Peyer's patch (tissue), 4 donors: ENCODE results near the gene GALM. TPM values are rescaled to one million over a fixed set of nuclear protein-coding genes. Genes with fewer than 3 reads are reported as not detected.

Experiments used
- DNase-seq, 3 donors: peaks; one replicate each; pipeline ENCODE4 v3.0.0-alpha.2; 2017 to 2019
- H3K27ac ChIP-seq, 4 donors: fragments of 200-600 bp; sonication (generic); one replicate each; pipeline ENCODE4 v1.5.1; 2016 to 2019
- H3K27me3 ChIP-seq, 2 donors: fragments of 200-600 bp; sonication (generic); one replicate each; pipeline ENCODE4 v1.5.1; 2019
- H3K36me3 ChIP-seq, 3 donors: fragments of 200-600 bp; sonication (generic); one replicate each; pipeline ENCODE4 v1.5.1; 2016 to 2019
- H3K4me1 ChIP-seq, 4 donors: fragments of 200-600 bp; sonication (generic); one replicate each; pipeline ENCODE4 v1.5.1; 2016 to 2019
- H3K4me3 ChIP-seq, 4 donors: fragments of 200-600 bp; sonication (generic); 1 replicate in 3 of 4; 2 replicates in 1 of 4; pipeline ENCODE4 v1.5.1; 2016 to 2019; ENCODE audit warnings: mild to moderate bottlenecking in 1 of 4
- H3K9me3 ChIP-seq, 4 donors: fragments of 200-600 bp; sonication (generic); one replicate each; pipeline ENCODE4 v1.5.1; 2016 to 2019; ENCODE audit warnings: mild to moderate bottlenecking in 1 of 4
- CTCF ChIP-seq, 6 experiments: fragments of 450-650 bp in 4 of 6; fragments of 200-600 bp in 2 of 6; sonication (generic) in 1 of 6; IDR thresholded peaks; one replicate each; pipeline ENCODE4 v1.5.1; 2017 to 2019; ENCODE audit warnings: antibody characterized with exemption in 6 of 6, mild to moderate bottlenecking in 3 of 6, moderate library complexity in 1 of 6
- POLR2A ChIP-seq, 2 donors: fragments of 450-650 bp; IDR thresholded peaks; one replicate each; pipeline ENCODE4 v1.5.1; 2017; ENCODE audit warnings: antibody characterized with exemption in 2 of 2, mild to moderate bottlenecking in 2 of 2, moderate library complexity in 2 of 2
- total RNA-seq, 4 donors: library from RNA; depleted of rRNA; stranded (reverse); fragments of >200 nt; gene quantifications; one replicate each; pipeline ENCODE4 v1.1.0, GENCODE V29; 2016

GALM gene
- total RNA-seq, 4 donors from 2014 or later = 68.1 to 118 (median 86.0) TPM

DNA sequence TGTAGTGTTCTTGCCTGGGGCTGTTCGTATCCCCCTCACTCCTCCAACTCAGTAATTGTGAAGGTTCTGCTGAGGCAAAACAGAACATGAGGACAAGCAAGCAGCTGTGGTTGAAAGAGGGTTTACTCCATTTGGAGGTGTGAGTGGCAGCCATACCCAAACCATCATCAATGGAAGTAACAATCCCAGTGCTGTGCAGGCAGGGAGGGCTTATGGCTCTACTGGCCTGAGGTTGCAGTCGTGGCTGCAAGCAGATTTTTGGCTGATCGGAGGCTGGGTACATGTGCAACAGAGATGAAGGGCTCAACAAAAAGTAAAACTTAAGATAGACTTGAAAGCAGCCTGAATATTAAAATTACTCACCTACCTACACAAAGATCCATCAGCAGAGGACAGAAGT lies 72.0 kb downstream of the GALM start:
- TF ChIP-seq CTCF (IDR thresholded peaks at IDR 0.05) (no peak), POLR2A (IDR thresholded peaks at IDR 0.05) (no peak)
- peak overlapping the region in 2 of 4 donors; percentile 64 to 65 for H3K27ac ChIP-seq
- no peaks in the 10 kb centered on the region for H3K9me3 ChIP-seq
- no peak overlapping the region for H3K4me3 ChIP-seq
- H3K4me1 ChIP-seq = peaks cover 0 to 44% (median 0%) of the 10 kb centered on the region in 4 donors
- H3K36me3 ChIP-seq = peaks cover 0 to 10% (median 0%) of the 10 kb centered on the region in 3 donors
- no peaks in the 10 kb centered on the region for H3K27me3 ChIP-seq
- DNase-seq = no peak

DNA sequence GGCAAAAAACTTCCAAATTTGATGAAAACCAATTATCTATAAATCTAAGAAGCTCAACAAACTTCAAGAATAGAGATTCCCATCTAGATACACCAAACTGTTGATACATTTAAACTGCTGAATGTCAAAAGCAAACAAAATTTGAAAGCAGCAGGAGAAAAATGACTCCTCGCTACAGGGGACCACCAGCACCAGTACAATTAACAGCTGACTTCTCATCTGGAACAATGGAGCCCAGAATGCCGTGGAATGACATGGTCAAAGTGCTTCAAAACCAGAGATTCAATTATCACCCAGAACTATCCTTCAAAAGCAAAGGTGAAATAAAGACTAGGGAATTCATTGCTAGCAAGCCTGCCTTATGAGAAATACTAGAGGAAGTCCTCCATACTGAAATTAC lies 73.6 kb downstream of the GALM start:
- H3K9me3 ChIP-seq = no peaks in the 10 kb centered on the region
- no peaks in the 10 kb centered on the region for H3K27me3 ChIP-seq
- H3K36me3 ChIP-seq = peaks cover 0 to 14% (median 0%) of the 10 kb centered on the region in 3 donors
- H3K27ac ChIP-seq = no peak overlapping the region
- H3K4me3 ChIP-seq = no peak overlapping the region
- peaks cover 0 to 57% (median 0%) of the 10 kb centered on the region in 4 donors for H3K4me1 ChIP-seq
- DNase-seq = no peak
- TF ChIP-seq POLR2A (IDR thresholded peaks at IDR 0.05) (no peak), CTCF (IDR thresholded peaks at IDR 0.05) (no peak)

DNA sequence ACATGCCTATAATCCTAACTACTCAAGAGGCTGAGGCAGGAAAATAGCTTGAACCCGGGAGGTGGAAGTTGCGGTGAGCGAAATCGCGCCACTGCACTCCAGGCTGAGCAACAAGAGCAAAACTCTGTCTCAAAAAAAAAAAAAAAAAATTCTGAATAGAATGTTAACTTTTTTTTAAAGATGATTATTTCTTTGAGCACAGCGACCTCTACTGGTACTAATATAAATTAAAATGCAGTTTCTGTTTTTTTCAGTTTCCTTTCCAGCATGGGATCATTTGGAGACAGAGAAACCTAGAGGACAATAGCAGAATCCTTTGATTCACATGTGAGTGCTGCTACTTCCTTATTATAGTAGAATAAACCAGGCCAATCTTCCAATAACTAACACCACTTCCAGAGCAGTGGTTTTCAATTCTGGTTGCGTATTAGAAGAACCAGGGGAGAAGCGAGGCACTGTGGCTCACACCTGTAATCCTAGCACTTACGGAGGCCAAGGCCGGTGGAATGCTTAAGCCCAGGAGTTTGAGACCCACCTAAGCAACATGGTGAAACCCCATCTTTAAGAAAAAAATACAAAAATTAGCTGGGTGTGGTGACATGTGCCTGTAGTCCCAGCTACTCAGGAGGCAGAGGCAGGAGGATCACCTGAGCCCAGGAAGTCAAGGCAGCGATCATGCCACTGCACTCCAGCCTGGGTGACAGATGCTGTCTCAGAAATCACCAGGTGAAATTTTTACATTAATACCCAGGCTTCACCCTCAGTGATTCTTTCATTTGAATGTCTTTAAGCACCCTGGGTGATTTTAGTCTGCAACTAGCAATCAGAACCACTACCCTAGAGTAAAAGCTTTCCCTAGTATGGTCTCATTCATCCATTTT lies 75.2 kb downstream of the GALM start:
- no peak for DNase-seq
- H3K27me3 ChIP-seq = no peaks in the 10 kb centered on the region
- no peaks in the 10 kb centered on the region for H3K9me3 ChIP-seq
- H3K27ac ChIP-seq = peak overlapping the region in 2 of 4 donors; percentile 8 to 53
- H3K36me3 ChIP-seq = peaks cover 0 to 27% (median 0%) of the 10 kb centered on the region in 3 donors
- H3K4me3 ChIP-seq = no peak overlapping the region
- H3K4me1 ChIP-seq = peaks cover 0 to 52% (median 0%) of the 10 kb centered on the region in 4 donors
- TF ChIP-seq CTCF (IDR thresholded peaks at IDR 0.05) = peak; percentile 53 to 92 (median 76)
- TF ChIP-seq POLR2A (IDR thresholded peaks at IDR 0.05) = no peak

GRCh38 chr2:38742797-38743559 lies 77.1 kb downstream of the GALM start:
- H3K27ac ChIP-seq = peak overlapping the region in 1 of 4 donors; percentile 18
- H3K27me3 ChIP-seq = no peaks in the 10 kb centered on the region
- no peaks in the 10 kb centered on the region for H3K9me3 ChIP-seq
- H3K4me3 ChIP-seq = no peak overlapping the region
- TF ChIP-seq POLR2A (IDR thresholded peaks at IDR 0.05) = no peak
- TF ChIP-seq CTCF (IDR thresholded peaks at IDR 0.05) = no peak
- peaks cover 0 to 45% (median 0%) of the 10 kb centered on the region in 3 donors for H3K36me3 ChIP-seq
- peaks cover 0 to 61% (median 3%) of the 10 kb centered on the region in 4 donors for H3K4me1 ChIP-seq
- DNase-seq = no peak

DNA sequence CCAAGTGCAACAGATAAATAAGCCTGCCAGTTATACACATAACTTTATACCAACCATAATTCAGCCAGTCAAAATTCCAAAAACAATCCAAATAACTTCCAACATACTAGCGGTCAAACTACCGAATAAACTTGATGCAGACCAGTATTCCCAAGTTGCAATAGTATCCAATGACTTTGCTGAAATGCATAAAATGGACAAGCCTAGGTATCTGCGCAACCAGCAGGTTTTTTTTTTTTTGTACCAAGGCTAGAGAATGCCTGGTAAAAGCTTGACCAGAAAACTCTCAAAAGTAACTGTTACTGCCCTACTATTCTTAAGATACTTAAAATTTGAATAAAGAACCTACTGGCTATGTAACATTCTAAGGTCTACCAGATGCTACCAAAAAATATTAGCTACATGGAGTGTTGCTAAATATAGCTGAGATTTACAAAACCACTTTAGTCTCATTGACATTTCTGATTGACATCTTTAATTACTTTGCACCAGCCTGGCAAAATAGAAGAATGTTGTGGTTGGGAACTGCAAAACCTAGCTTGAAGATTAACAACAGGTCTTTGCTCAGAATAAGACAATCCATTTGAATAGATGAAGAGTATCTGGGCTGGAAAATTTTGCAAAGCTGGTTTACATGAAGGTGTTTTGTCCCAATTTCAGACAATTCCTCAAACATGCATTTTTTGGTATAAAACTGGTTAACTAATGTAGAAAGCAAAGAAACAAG lies 77.9 kb downstream of the GALM start:
- H3K27ac ChIP-seq = no peak overlapping the region
- peaks cover 0 to 68% (median 4%) of the 10 kb centered on the region in 4 donors for H3K4me1 ChIP-seq
- no peaks in the 10 kb centered on the region for H3K9me3 ChIP-seq
- no peak for DNase-seq
- H3K27me3 ChIP-seq = no peaks in the 10 kb centered on the region
- peaks cover 0 to 54% (median 0%) of the 10 kb centered on the region in 3 donors for H3K36me3 ChIP-seq
- H3K4me3 ChIP-seq = no peak overlapping the region
- no peak for TF ChIP-seq POLR2A (IDR thresholded peaks at IDR 0.05)
- TF ChIP-seq CTCF (IDR thresholded peaks at IDR 0.05) = no peak
